UCSD-AML1 (cell line): ENCODE measurements around the gene MYORG.

Source experiments
- DNase-seq: peaks from one replicate; lab custom pipeline; 2025; ENCODE audit not compliant: unreplicated experiment; lab: John Stamatoyannopoulos, UW

The MYORG gene

GRCh38 chr9:34334916-34335315 is 41.8 kb downstream of the MYORG start:
- no peak for DNase-seq

GRCh38 chr9:34334337-34334824 is 42.3 kb downstream of the MYORG start:
- DNase-seq, result no peak

DNA sequence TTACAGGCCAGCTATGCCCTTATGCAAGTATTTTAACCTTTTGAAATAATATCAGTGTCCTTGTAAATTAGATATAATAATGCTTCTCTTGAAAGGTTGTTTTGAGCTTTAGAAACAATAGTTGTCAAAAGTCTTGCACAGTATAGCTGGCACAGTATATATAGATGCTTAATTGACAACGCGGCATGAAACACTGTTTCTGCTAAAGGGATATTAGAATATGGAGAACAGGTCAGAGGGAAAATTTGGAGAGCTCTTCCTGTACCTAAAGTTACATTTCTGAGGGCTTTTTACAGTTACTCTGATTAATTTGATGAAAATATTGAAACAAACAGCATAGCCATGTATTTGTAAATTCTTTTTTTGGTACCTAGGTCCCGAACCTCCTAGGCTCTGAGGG is 42.9 kb downstream of the MYORG start:
- DNase-seq, result no peak

DNA sequence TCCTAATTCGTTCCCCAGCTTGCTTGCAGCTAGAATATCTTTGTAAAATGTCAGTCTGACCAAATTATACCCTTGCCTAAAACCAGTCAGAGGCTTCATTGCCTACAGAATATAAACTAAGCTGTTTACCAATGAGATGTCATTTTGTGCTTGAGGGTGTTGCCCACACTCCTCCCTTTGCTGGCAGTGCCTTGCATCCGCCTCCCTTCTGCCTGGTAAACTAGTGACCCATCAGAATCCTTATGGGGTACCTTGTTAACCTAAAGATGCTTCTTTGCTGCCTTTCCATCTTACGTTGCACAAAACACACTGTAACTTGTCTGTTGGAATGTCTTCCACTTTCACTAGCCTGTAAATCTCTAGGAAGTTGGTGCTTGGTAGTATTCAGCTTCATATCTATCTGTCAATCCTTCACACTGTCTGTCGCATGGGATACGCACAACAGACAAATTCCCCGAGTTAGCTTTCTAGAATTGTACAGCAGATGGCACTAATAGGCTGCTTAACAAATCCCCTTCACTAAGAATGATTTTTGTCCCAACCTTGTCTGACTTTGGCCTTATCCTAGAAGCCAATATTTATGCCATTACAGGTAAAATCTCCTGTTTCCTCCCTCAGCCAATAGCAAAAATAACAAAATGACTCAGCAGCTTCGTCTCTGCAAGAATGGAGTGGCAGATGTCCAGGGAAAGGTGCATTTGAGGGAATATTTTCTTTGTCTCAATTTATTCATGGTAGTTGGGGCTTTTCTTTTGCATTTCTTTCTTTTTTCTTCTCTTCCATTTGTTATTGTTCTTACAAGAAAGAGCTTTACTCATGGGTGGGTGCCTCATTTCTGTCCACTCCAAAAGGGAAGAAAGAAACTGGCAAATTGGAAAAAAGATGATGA is 44.4 kb downstream of the MYORG start:
- no peak for DNase-seq

GRCh38 chr9:34331196-34331595 is 45.5 kb downstream of the MYORG start:
- no peak for DNase-seq

DNA sequence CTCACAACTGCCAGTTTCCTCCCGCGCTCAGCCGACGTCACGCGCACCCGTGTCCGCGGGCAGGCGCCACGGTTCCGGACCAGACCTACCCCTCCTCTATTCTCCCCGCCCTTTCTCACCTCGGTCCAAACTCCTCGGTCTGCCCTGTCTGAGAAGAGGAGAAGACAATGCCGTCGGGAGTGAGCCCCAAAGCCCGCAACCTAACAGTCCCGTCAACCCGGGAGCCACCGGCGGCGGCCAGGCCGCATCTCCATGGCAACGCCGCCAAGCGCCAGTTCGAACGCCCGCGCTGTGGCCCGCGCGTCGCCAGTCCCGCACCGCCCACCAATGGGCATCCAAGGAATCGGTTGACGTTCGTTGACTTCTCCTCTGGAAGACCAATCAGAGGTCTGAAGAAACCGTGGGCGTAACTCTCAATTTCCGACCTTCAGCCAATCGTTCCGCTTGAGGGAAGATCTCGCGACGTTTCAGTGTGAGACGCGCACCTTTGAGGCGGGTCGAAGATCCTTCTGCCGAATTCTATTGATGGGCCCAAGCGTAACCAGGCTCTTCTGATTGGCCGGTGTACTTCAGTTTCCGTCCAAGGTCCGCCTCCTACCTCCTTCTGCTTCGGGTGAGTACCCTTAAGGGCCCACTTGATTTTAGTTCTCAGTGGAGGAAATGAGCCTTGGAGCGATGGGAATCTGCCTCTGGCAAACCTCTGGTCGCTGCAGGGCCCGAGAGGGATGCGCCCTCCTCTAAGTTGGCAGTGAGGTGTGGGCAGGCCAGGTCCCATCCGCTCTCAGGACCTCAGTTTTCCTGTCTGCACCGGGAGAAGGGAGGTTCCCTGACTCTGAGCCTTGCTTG is 47.5 kb downstream of the MYORG start, which contains the start of the genes KIF24 and NUDT2:
Gene KIF24, minus strand, starts transcription at position 282 of the 846 bp plus-strand sequence. CDS start 17,922 bp downstream, outside the sequence.
Gene NUDT2, plus strand, starts transcription at position 583 of the 846 bp plus-strand sequence. CDS start 9,471 bp downstream, outside the sequence.
- peak; percentile 96 for DNase-seq

GRCh38 chr9:34328500-34328986 is 48.2 kb downstream of the MYORG start:
- DNase-seq, result no peak

- no peak for DNase-seq
Measured at GRCh38 chr9:34326690-34327089, 50.0 kb downstream of the MYORG start.

- DNase-seq, result no peak
Measured at GRCh38 chr9:34322899-34323591, 53.7 kb downstream of the MYORG start.

DNA sequence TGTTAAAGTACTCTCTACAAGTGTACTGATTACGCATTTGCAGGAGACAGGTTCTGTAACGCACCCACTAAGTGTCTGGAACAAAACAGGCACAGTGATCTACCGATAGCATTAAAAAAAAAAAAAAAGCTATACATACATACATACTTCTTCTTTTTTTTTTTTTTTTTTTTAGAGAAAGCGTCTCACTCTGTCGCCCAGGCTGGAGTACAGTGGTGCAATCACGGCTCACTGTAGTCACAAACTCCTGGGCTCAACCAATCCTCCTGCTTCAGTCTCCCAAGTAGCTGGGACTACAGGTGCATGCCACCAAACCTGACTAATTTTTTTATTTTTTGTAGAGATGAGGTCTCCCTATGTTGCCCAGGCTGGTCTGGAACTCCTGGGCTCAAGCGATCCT is 55.2 kb downstream of the MYORG start:
- no peak for DNase-seq

- DNase-seq, result no peak
Measured at GRCh38 chr9:34318163-34318790, 58.4 kb downstream of the MYORG start.

- DNase-seq, result no peak
Measured at GRCh38 chr9:34317436-34317835, 59.3 kb downstream of the MYORG start.
